Measurements from ENCODE around the gene TMBIM4. TPM values are rescaled to one million over a fixed set of nuclear protein-coding genes. Genes with fewer than 3 reads are reported as not detected.

TMBIM4 gene
- total and polyA plus RNA-seq, 10 of the 15 experiments (the other 5 are each of a cell fraction or from before 2014, with no cell fraction given), result 38.8 to 341 (median 82.8) TPM

DNA sequence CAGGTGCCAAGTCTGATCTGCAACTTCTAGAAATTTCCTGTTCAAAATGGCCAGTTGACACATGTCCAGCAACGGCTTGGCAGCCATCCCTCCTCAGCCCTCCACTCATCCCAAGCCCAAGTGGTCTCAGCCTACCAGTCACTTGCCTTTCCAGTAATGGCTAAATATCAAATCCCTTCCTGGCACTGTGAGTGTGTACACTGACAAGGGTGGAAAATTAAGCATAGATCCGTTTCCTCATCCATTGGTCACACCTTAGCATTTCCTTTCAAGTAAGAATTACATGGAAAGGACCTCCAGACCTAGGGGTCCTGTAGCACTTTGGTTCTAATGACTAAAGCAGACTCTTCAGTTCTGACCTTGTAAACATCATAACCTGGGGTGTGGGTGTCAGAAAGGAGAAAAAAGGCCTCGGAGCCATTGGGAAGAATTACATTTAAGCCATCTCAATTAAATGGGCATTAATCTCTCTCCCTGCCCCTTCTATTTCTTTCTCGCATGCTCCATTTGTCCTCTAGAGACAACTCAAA is 54.7 kb downstream of the TMBIM4 start (continued):
- no peak for TF ChIP-seq SRF (IDR thresholded peaks at IDR 0.05; ENCODE audit: low read depth in 2 of 2, low read length in 2 of 2)

DNA sequence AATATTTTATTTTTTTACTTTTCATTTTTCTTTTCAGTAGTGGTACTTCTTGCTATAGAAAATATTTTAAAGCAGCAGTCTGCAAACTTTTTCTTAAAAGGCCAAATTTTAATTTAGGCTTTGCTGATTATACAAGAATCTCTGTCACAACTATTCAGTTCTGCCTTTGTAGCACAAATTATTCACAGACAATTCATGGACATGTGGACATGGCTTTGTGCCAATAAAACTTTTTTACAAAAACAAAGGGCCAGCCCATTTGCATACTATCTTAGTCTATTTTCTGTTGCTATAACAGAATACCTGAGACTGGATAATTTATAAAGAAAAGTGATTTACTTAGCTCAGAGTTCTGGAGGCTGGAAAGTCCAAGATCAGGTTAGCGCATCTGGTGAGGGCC is 56.3 kb downstream of the TMBIM4 start:
- Histone ChIP-seq H4K20me1 (ENCODE audit: control insufficient read depth, insufficient read depth) (no peaks in the 10 kb centered on the region), H3K4me3 (no peak overlapping the region), H3K36me3 (ENCODE audit: control insufficient read depth in 2 of 2, insufficient read depth in 2 of 2, low read length in 1 of 2) (no peaks in the 10 kb centered on the region), H3K79me2 (ENCODE audit: control insufficient read depth, insufficient read depth, low read length) (no peaks in the 10 kb centered on the region), H3K9ac (ENCODE audit: control insufficient read depth, insufficient read depth, low read length) (no peak overlapping the region), H3K9me3 (replicated peaks; ENCODE audit: control insufficient read depth, insufficient read depth, low read length) (no peaks in the 10 kb centered on the region), H2AFZ (ENCODE audit: control insufficient read depth, low read depth, low read length) (no peak overlapping the region), H3K4me1 (ENCODE audit: control insufficient read depth, insufficient read depth, low read length) (no peaks in the 10 kb centered on the region), H3K27me3 (replicated peaks in 1 of 2; ENCODE audit: control insufficient read depth in 2 of 2, insufficient read depth in 2 of 2, low read length in 1 of 2) (no peaks in the 10 kb centered on the region), H3K27ac (ENCODE audit: control insufficient read depth, insufficient read depth) (no peak overlapping the region), H3K4me2 (ENCODE audit: control insufficient read depth, insufficient read depth) (no peak overlapping the region)
- intact Hi-C loops (cut with micrococcal nuclease; ENCODE audit: unreplicated experiment), result no loop called here
- BruUV-seq (replicated peaks), result no TSS peak
- ChIA-PET CTCF (interaction anchor here (1.2 kb wide), 1 partner anchor 557 kb away, joined by 3 read pairs; no protein-coding TSS in a partner anchor), POLR2A (no interaction called here), SMC1A (ENCODE audit: uncharacterized antibody, unreplicated experiment) (interaction anchor here (0.9 kb wide), 1 partner anchor 524 kb away, joined by 3 read pairs; no protein-coding TSS in a partner anchor), RAD21 (ENCODE audit: unreplicated experiment) (no interaction called here)
- no peak for FAIRE-seq
- ATAC-seq, result no peak
- DNase-seq (ENCODE audit: low read depth, low spot score), result no peak
- in situ Hi-C loops (cut with MboI), result no loop called here
- WGBS (ENCODE audit: insufficient coverage, insufficient replicate concordance, low lambda C conversion rate, missing lambda C conversion rate), result 90% methylated on average over 1 of the region's 1 CpG
- TF ChIP-seq ZNF384 (IDR thresholded peaks at IDR 0.05; ENCODE audit: borderline replicate concordance, low read depth, low read length) (no peak), IKZF2 (IDR thresholded peaks at IDR 0.05) (no peak), NBN (IDR thresholded peaks at IDR 0.05) (no peak), SRF (IDR thresholded peaks at IDR 0.05; ENCODE audit: low read depth in 2 of 2, low read length in 2 of 2) (no peak), IKZF1 (conservative IDR thresholded peaks at IDR 0.05) (no peak), EED (IDR thresholded peaks at IDR 0.05; ENCODE audit: low read depth) (no peak), ZBED1 (IDR thresholded peaks at IDR 0.05; ENCODE audit: borderline replicate concordance) (no peak)
- TF ChIP-seq, protein P1, sequence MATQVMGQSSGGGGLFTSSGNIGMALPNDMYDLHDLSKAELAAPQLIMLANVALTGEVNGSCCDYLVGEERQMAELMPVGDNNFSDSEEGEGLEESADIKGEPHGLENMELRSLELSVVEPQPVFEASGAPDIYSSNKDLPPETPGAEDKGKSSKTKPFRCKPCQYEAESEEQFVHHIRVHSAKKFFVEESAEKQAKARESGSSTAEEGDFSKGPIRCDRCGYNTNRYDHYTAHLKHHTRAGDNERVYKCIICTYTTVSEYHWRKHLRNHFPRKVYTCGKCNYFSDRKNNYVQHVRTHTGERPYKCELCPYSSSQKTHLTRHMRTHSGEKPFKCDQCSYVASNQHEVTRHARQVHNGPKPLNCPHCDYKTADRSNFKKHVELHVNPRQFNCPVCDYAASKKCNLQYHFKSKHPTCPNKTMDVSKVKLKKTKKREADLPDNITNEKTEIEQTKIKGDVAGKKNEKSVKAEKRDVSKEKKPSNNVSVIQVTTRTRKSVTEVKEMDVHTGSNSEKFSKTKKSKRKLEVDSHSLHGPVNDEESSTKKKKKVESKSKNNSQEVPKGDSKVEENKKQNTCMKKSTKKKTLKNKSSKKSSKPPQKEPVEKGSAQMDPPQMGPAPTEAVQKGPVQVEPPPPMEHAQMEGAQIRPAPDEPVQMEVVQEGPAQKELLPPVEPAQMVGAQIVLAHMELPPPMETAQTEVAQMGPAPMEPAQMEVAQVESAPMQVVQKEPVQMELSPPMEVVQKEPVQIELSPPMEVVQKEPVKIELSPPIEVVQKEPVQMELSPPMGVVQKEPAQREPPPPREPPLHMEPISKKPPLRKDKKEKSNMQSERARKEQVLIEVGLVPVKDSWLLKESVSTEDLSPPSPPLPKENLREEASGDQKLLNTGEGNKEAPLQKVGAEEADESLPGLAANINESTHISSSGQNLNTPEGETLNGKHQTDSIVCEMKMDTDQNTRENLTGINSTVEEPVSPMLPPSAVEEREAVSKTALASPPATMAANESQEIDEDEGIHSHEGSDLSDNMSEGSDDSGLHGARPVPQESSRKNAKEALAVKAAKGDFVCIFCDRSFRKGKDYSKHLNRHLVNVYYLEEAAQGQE (IDR thresholded peaks at IDR 0.05; ENCODE audit: low read depth, low read length), result no peak
- TF ChIP-seq, protein P2, sequence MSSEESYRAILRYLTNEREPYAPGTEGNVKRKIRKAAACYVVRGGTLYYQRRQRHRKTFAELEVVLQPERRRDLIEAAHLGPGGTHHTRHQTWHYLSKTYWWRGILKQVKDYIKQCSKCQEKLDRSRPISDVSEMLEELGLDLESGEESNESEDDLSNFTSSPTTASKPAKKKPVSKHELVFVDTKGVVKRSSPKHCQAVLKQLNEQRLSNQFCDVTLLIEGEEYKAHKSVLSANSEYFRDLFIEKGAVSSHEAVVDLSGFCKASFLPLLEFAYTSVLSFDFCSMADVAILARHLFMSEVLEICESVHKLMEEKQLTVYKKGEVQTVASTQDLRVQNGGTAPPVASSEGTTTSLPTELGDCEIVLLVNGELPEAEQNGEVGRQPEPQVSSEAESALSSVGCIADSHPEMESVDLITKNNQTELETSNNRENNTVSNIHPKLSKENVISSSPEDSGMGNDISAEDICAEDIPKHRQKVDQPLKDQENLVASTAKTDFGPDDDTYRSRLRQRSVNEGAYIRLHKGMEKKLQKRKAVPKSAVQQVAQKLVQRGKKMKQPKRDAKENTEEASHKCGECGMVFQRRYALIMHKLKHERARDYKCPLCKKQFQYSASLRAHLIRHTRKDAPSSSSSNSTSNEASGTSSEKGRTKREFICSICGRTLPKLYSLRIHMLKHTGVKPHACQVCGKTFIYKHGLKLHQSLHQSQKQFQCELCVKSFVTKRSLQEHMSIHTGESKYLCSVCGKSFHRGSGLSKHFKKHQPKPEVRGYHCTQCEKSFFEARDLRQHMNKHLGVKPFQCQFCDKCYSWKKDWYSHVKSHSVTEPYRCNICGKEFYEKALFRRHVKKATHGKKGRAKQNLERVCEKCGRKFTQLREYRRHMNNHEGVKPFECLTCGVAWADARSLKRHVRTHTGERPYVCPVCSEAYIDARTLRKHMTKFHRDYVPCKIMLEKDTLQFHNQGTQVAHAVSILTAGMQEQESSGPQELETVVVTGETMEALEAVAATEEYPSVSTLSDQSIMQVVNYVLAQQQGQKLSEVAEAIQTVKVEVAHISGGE (CRISPR knock-in tag; IDR thresholded peaks at IDR 0.05), result no peak
- TF ChIP-seq, protein P3, sequence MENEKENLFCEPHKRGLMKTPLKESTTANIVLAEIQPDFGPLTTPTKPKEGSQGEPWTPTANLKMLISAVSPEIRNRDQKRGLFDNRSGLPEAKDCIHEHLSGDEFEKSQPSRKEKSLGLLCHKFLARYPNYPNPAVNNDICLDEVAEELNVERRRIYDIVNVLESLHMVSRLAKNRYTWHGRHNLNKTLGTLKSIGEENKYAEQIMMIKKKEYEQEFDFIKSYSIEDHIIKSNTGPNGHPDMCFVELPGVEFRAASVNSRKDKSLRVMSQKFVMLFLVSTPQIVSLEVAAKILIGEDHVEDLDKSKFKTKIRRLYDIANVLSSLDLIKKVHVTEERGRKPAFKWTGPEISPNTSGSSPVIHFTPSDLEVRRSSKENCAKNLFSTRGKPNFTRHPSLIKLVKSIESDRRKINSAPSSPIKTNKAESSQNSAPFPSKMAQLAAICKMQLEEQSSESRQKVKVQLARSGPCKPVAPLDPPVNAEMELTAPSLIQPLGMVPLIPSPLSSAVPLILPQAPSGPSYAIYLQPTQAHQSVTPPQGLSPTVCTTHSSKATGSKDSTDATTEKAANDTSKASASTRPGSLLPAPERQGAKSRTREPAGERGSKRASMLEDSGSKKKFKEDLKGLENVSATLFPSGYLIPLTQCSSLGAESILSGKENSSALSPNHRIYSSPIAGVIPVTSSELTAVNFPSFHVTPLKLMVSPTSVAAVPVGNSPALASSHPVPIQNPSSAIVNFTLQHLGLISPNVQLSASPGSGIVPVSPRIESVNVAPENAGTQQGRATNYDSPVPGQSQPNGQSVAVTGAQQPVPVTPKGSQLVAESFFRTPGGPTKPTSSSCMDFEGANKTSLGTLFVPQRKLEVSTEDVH (IDR thresholded peaks at IDR 0.05; ENCODE audit: low read depth, partially characterized antibody), result no peak
- TF ChIP-seq, protein P4, sequence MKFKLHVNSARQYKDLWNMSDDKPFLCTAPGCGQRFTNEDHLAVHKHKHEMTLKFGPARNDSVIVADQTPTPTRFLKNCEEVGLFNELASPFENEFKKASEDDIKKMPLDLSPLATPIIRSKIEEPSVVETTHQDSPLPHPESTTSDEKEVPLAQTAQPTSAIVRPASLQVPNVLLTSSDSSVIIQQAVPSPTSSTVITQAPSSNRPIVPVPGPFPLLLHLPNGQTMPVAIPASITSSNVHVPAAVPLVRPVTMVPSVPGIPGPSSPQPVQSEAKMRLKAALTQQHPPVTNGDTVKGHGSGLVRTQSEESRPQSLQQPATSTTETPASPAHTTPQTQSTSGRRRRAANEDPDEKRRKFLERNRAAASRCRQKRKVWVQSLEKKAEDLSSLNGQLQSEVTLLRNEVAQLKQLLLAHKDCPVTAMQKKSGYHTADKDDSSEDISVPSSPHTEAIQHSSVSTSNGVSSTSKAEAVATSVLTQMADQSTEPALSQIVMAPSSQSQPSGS (IDR thresholded peaks at IDR 0.05; ENCODE audit: low read length), result no peak

All from GM12878 (cell line).